T-helper 2 cell treated with Interferon-gamma antibody and Interleukin-4, amounts not matched to agents 5 μg/mL and 100 μg/mL, for 36 hours (primary cell): Measurements from ENCODE around the gene CNTFR.

Experiments used
- DNase-seq: peaks from one replicate; pipeline ENCODE4 v3.0.0; 2021; ENCODE audit warnings: low spot score
- H3K27ac Mint-ChIP-seq: one replicate; pipeline ENCODE4 v1.8.0; 2021; ENCODE audit warnings: mild to moderate bottlenecking, mixed read lengths
- H3K27me3 Mint-ChIP-seq: one replicate; pipeline ENCODE4 v1.8.0; 2021; ENCODE audit warnings: low read depth, mixed read lengths
- H3K36me3 Mint-ChIP-seq: one replicate; pipeline ENCODE4 v1.8.0; 2021; ENCODE audit warnings: low read depth, mixed read lengths
- H3K4me1 Mint-ChIP-seq: one replicate; pipeline ENCODE4 v1.8.0; 2021; ENCODE audit warnings: low read depth, mixed read lengths
- H3K4me3 Mint-ChIP-seq: one replicate; pipeline ENCODE4 v1.8.0; 2022; ENCODE audit warnings: mild to moderate bottlenecking, moderate library complexity, mixed read lengths
- H3K9me3 Mint-ChIP-seq: one replicate; pipeline ENCODE4 v1.8.0; 2021; ENCODE audit warnings: mixed read lengths

CNTFR gene

DNA sequence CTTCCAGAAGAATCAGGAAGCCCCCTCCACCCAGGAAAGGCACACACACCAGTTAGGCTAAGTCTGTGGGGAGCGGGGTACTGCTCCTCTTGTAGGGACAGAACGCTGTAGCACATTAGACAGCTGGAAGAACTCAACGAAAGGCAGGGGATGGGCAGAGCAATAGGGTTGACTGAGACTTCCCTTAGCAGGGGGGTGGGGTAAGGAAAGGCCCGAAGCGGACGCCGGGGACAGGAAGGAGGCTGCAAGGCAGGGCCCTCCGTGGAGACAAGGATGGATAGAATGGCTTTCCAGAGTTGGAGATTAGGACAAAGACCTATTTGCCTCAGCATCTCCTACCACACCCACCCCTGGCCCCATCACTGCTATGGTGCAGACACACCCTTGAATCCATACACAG, 14.3 kb downstream of the CNTFR start:
- Mint-ChIP-seq H3K27me3 (peaks cover 40% of the 10 kb centered on the region), H3K36me3 (no peaks in the 10 kb centered on the region)

DNA sequence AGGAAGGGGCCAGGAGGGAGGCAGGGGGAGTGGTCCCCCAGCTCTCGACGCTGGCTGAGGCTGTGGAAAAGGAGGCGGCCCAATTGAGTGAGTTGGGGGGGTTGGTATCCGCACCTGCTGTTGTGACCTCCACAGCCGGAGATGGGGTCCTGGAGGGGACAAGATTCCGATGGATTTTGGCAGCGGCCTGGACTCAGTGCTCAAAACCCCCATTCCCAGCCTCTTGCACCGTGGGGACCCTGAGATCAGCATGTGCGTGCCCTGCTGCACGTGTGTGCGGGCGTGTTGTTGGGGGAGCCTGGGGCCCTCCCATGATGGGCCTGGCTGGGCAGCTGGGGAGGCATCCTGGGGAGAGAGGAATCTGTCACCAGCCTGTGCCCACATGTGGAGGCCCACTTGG, 15.0 kb downstream of the CNTFR start:
- Mint-ChIP-seq H3K36me3 (no peaks in the 10 kb centered on the region), H3K9me3 (no peaks in the 10 kb centered on the region), H3K27me3 (peaks cover 39% of the 10 kb centered on the region)

More for the DNA sequence above, 14.3 kb downstream of the CNTFR start:
- no peak overlapping the region for H3K4me3 Mint-ChIP-seq
- H3K9me3 Mint-ChIP-seq: no peaks in the 10 kb centered on the region
- no peak overlapping the region for H3K27ac Mint-ChIP-seq
- no peak for DNase-seq
- H3K4me1 Mint-ChIP-seq: peaks cover 5% of the 10 kb centered on the region

DNA sequence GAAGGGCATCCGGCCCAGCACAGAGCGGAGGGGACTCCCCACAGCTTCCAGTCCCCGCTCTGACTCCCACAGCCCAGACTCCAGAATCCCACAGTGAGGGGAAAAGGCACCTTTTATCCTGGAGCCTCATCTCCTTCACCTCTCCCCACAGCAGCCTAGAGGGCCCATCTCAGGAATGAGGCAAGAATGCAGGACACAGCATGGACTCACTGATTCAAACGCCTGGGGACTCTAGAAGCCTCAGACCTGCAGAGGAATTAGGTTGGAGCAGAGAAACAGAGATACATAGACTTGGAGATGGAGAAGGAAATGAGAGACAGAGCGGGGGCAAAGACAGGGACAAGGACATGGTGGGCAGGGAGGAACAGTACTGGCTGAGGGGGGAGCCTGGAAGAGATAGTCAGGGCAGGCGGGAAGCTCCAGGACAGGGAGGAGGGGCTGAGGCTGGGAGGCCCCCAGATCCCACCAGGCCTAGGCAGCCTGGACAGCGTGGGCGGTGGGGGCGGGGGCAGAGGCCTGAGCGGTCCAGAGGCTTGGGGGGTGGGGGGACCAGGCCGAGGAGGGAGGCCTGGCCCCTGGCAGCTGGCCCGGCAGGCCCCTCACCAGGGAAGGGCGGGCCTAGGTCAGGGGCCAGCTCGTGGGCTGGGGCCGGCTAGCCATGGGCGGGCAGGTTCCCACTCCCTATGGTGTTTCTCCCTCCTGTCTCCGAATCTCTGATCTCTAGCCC, 15.8 kb downstream of the CNTFR start:
- Mint-ChIP-seq H3K4me3 (no peak overlapping the region), H3K9me3 (no peaks in the 10 kb centered on the region), H3K4me1 (peaks cover 3% of the 10 kb centered on the region), H3K27me3 (peaks cover 32% of the 10 kb centered on the region), H3K27ac (no peak overlapping the region), H3K36me3 (no peaks in the 10 kb centered on the region)
- no peak for DNase-seq

More for the DNA sequence above, 15.0 kb downstream of the CNTFR start:
- no peak overlapping the region for H3K4me3 Mint-ChIP-seq
- peaks cover 5% of the 10 kb centered on the region for H3K4me1 Mint-ChIP-seq
- no peak for DNase-seq
- H3K27ac Mint-ChIP-seq: no peak overlapping the region

DNA sequence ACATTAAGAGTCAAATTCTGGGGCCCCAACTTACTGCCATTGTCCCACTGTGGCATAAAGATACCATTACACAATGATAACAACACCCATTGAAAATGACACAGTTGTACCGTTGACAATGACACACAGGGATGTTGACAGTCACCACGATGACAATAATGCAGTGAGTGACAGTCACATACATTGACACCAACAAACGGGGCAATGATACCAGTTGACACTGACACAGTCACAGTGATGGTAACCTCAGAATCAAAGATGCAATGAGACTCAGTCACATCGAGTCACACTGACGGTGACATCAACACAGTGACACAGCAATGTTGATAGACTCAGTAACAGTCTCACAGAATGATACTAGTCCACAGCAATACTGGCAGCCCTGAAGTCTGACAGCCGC, 16.9 kb downstream of the CNTFR start:
- no peak for DNase-seq
- H3K4me3 Mint-ChIP-seq: no peak overlapping the region
- peaks cover 28% of the 10 kb centered on the region for H3K27me3 Mint-ChIP-seq
- H3K36me3 Mint-ChIP-seq: no peaks in the 10 kb centered on the region
- peaks cover 2% of the 10 kb centered on the region for H3K4me1 Mint-ChIP-seq
- H3K9me3 Mint-ChIP-seq: no peaks in the 10 kb centered on the region
- H3K27ac Mint-ChIP-seq: no peak overlapping the region

DNA sequence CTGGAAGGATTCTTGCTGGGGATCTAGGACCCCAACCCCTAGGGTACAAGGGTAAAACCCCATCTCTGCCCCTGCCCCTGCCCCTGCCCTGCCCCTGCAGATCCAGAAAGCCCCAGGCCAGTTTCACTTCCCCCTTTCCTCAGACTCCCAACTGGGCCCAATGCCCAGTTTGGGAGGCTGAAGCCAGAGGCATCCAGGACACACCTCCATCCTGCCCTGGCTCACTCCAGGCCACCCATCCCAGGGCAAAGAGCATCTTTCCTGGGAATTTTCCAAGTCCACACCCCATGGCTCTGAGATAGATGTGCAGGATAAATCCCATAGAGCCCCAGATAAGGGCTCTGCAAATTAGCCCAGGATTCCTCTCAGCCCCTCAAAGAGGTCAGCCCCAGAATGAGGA, 17.4 kb downstream of the CNTFR start:
- H3K9me3 Mint-ChIP-seq: no peaks in the 10 kb centered on the region
- H3K4me3 Mint-ChIP-seq: no peak overlapping the region
- H3K27me3 Mint-ChIP-seq: peaks cover 22% of the 10 kb centered on the region
- H3K36me3 Mint-ChIP-seq: no peaks in the 10 kb centered on the region
- no peaks in the 10 kb centered on the region for H3K4me1 Mint-ChIP-seq
- no peak overlapping the region for H3K27ac Mint-ChIP-seq
- DNase-seq: no peak

DNA sequence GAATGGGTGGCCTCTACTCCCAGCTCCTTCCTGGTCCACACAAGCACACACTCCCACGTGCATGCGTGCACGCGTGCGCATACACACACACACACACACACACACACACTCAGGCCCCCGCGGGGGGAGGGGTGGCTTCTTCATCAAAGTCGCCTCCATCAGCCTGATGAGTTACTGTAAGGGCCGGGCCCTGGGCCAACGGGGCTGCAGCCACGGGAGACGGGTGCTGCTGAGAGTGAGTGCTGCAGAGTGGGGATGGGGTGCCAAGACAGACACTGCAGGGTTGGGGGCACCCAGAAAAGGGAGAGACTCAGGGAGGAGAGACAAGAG, 18.1 kb downstream of the CNTFR start:
- no peaks in the 10 kb centered on the region for H3K36me3 Mint-ChIP-seq
- DNase-seq: no peak
- H3K27me3 Mint-ChIP-seq: peaks cover 23% of the 10 kb centered on the region
- H3K4me1 Mint-ChIP-seq: no peaks in the 10 kb centered on the region
- H3K27ac Mint-ChIP-seq: no peak overlapping the region
- no peak overlapping the region for H3K4me3 Mint-ChIP-seq
- H3K9me3 Mint-ChIP-seq: no peaks in the 10 kb centered on the region

DNA sequence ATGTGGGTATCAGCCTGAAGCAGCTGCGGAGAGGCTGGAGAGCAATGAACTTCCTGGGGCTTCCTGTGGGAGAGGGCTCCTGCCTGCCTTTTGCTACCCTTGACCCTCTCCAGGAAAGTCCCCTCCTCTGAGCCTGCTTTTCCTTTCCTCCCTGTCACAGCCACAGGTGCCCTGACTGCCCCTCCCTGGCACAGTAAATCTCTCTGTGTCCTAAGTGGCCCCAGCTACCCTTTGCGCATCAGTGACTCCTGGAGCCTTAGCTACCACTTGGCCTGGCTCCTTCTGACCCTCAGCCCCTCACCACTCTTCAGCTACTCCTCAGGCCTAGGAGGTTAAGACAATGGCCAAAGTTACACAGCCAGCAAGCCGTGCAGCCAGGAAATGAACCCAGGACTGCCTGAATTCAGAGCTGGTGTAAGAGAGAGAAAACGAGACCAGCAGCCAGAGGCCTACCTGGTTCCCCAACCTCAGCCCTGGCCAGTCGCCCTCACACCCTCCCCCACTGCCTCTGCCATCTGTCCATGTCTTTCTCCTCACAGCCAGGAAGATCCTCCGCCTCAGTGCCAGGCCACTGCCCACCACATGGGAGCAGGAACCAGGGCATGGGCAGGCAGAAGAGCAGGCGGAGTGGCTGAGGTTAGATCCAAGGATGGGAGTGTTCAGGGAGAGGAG, 18.6 kb downstream of the CNTFR start:
- Mint-ChIP-seq H3K4me1 (no peaks in the 10 kb centered on the region), H3K9me3 (no peaks in the 10 kb centered on the region), H3K36me3 (no peaks in the 10 kb centered on the region), H3K27ac (no peak overlapping the region), H3K4me3 (no peak overlapping the region), H3K27me3 (peaks cover 19% of the 10 kb centered on the region)
- no peak for DNase-seq

DNA sequence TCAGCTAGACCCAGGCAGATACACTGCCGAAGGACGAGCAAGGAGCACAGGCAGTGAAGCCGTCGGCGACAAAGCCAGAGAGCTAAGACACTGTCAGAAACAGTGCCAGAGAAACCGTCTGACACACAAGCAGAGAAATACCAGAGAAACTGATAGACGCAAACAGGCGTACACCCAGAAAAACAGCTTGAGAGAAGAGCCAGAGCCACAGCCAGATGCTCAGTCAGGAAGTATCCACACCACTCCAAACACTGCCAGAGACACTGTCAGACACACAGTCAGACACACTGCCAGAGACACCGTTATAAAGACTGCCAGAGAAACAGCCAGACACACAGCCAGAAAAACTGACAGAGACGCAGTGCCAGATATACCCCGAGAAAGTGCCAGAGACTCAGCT, 19.1 kb downstream of the CNTFR start:
- Mint-ChIP-seq H3K4me3 (no peak overlapping the region), H3K27me3 (peaks cover 15% of the 10 kb centered on the region), H3K9me3 (no peaks in the 10 kb centered on the region), H3K27ac (no peak overlapping the region), H3K4me1 (no peaks in the 10 kb centered on the region), H3K36me3 (no peaks in the 10 kb centered on the region)
- DNase-seq: no peak

DNA sequence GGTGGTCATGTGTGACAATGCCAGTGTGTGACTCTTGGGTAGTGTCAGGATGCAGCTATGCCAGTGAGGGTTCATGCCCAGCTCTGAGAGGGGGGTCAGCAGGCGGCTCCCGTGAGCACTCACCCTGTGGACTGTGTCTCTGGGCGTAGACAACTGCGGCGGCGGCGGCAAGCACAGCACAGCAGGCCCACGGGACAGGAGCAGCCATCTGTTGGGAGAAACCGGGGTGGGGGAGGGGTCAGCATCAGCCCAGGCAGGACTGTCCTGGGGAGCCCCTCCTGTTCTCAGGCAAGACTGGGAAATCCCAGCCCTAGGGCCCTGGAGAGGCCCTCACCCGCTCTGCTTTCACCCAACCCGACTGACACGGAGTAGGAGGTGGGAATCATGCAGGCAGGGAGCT, 20.8 kb downstream of the CNTFR start:
- no peaks in the 10 kb centered on the region for H3K9me3 Mint-ChIP-seq
- H3K4me3 Mint-ChIP-seq: no peak overlapping the region
- no peaks in the 10 kb centered on the region for H3K36me3 Mint-ChIP-seq
- no peaks in the 10 kb centered on the region for H3K4me1 Mint-ChIP-seq
- no peak for DNase-seq
- no peak overlapping the region for H3K27ac Mint-ChIP-seq
- H3K27me3 Mint-ChIP-seq: peaks cover 12% of the 10 kb centered on the region

DNA sequence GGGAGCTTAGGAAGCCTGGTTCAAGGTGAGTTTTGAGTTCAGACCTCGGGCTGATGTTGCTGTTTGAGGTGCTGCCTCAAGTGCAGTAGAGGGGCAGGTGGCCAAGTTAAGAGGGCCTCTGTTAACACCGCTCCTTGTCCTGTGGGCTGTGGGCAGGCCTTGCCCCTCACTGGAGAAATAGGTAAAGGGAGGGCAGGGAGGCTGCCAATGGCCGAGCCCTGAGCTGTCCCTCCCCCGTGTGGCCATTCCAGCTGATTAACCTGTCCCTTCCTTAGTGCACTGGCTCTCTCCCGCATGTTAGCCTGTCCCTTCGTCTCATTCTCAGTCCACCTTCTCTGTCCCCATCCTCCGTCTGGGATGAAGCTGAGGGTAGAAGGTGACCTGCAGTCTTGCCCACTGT, 21.4 kb downstream of the CNTFR start:
- H3K4me1 Mint-ChIP-seq: no peaks in the 10 kb centered on the region
- H3K4me3 Mint-ChIP-seq: no peak overlapping the region
- no peak overlapping the region for H3K27ac Mint-ChIP-seq
- no peaks in the 10 kb centered on the region for H3K9me3 Mint-ChIP-seq
- H3K27me3 Mint-ChIP-seq: peaks cover 12% of the 10 kb centered on the region
- DNase-seq: no peak
- H3K36me3 Mint-ChIP-seq: no peaks in the 10 kb centered on the region

DNA sequence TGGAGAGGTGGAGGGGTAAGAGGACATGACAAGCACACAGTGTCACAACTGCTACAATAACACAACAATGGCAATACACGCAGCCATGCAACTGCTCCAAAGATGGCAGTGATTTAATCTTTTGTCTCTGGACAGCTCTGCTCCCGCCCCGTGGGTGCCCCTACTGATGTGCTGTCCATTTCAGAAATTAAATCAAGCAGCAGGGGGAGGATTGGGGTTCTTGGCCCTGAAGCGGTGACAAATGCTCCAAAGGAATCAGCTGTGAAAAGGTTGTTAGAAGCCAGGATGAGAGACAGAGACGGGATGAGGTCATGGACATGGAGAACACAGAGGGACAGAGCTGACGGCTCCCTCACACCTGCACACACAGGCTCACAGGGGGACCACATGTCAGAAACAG, 22.6 kb downstream of the CNTFR start:
- Mint-ChIP-seq H3K4me3 (no peak overlapping the region), H3K27me3 (peaks cover 12% of the 10 kb centered on the region), H3K27ac (no peak overlapping the region), H3K36me3 (no peaks in the 10 kb centered on the region), H3K4me1 (no peaks in the 10 kb centered on the region), H3K9me3 (no peaks in the 10 kb centered on the region)
- no peak for DNase-seq

DNA sequence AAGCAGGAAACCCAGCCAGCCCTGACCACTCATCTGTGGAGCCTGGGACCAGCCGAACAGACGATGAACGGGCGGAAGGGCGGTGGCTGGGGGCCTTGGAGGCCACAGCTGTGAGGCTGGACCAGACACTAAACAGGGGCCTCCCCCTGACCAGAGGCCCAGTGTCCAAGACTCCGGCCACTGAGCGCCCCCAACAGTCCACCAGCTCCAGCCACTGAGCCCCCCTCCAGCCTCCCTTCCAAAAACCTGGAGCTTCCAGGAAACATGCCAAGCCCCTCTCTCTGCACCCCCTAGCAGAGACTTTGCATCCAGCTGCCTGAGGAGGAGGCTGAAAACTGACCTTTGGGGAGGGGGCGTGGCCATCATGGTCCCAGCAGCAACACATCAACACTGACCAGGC, 23.2 kb downstream of the CNTFR start:
- Mint-ChIP-seq H3K4me1 (no peaks in the 10 kb centered on the region), H3K9me3 (no peaks in the 10 kb centered on the region), H3K4me3 (no peak overlapping the region), H3K36me3 (no peaks in the 10 kb centered on the region), H3K27ac (no peak overlapping the region), H3K27me3 (peaks cover 12% of the 10 kb centered on the region)
- DNase-seq: no peak

DNA sequence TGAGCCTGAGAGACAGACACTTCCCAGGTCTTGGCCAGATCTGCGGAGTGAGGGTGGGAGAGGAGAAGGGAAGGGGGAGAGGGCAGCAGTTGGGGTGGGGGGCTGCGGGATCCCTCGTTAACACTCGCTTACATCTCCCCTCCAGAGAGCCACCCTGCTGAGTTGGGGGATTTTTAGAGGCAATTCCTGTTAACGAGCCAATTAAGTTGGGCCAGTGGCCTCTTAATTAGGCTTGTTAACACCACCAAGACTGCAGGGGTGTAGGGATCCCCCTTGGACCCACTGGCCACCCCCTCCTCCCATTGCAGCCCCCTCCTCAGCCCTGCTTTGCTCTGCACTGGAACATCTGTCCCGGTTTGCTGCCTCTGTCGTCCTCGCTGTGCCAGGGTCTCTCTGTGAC, 23.7 kb downstream of the CNTFR start:
- Mint-ChIP-seq H3K27me3 (peaks cover 12% of the 10 kb centered on the region), H3K27ac (no peak overlapping the region), H3K9me3 (no peaks in the 10 kb centered on the region)

DNA sequence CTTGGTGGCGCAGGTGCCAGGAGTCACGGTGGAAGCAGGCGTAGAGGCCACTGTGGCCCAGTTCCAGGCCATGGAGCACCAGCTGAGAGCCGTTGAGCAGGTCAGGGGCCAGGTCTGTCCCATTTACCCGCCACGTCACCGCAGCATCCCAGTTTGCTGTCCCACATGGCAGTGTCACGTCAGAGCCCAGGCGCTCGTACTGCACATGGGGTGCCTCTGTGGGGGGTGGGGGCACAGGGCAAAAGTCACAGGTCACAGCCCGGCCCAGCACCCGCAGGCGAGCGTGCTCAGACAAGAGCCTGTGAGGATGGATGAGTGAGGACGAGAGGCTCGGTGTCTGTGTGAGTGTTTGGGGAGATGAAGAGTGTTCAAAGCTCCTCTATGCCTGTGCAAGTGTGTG, 24.9 kb downstream of the CNTFR start:
- H3K27ac Mint-ChIP-seq: no peak overlapping the region
- H3K27me3 Mint-ChIP-seq: peaks cover 14% of the 10 kb centered on the region
- no peak overlapping the region for H3K4me3 Mint-ChIP-seq
- no peaks in the 10 kb centered on the region for H3K4me1 Mint-ChIP-seq
- H3K9me3 Mint-ChIP-seq: no peaks in the 10 kb centered on the region
- no peaks in the 10 kb centered on the region for H3K36me3 Mint-ChIP-seq
- no peak for DNase-seq

More for the DNA sequence above, 23.7 kb downstream of the CNTFR start:
- DNase-seq: no peak
- H3K4me1 Mint-ChIP-seq: no peaks in the 10 kb centered on the region
- no peaks in the 10 kb centered on the region for H3K36me3 Mint-ChIP-seq
- H3K4me3 Mint-ChIP-seq: no peak overlapping the region

DNA sequence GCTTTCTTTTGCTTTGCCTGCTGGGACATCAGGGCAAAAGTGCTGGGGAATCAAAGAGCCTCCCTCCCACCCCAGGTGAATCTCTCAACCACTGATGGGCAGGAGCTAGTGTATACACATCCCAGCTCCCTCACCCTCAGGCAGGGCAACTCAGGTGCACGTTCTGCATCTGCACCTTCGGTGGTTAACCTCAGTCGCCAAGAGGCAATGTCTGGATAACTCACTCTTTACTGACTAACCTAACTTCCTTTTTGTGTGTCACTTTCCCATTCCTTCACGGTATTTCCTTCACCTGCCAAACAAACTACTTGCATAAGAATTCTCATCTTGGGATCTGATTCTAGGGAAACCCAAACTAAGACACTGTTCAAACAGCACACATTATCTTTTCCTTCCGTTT, 26.3 kb downstream of the CNTFR start:
- Mint-ChIP-seq H3K4me3 (no peak overlapping the region), H3K27me3 (peaks cover 14% of the 10 kb centered on the region), H3K4me1 (no peaks in the 10 kb centered on the region)

More for the DNA sequence above, 26.3 kb downstream of the CNTFR start:
- no peaks in the 10 kb centered on the region for H3K9me3 Mint-ChIP-seq
- no peaks in the 10 kb centered on the region for H3K36me3 Mint-ChIP-seq
- H3K27ac Mint-ChIP-seq: no peak overlapping the region
- DNase-seq: no peak
